Right lobe of liver (tissue), 6 donors: Measurements from ENCODE around the gene RGL2. TPM values are rescaled to one million over a fixed set of nuclear protein-coding genes. Genes with fewer than 3 reads are reported as not detected.
"Not testable (repeated sequence)": the region's sequence is repeated elsewhere in the genome, so short reads cannot be mapped to it uniquely, and the experiment has no call there.

Experiments used
- ATAC-seq, 4 donors: fragments of 200-7000 bp; cut with Tn5 transposase; one replicate each; pipeline ENCODE4 v1.9.1; 2020; ENCODE audit warnings: mild to moderate bottlenecking in 4 of 4, moderate library complexity in 4 of 4
- DNase-seq, 3 donors: peaks; one replicate each; pipeline ENCODE4 v3.0.0-alpha.2; 2020
- H3K27ac ChIP-seq, 3 donors: fragments of 200-600 bp; one replicate each; pipeline ENCODE4 v1.8.0; 2022
- H3K27me3 ChIP-seq, 2 donors: fragments of 200-600 bp; one replicate each; pipeline ENCODE4 v1.8.0; 2022
- H3K36me3 ChIP-seq, 4 donors: fragments of 200-600 bp; sonication (generic) in 1 of 4; one replicate each; pipeline versions ENCODE4 v1.5.1 to v1.8.0; 2017 to 2022; ENCODE audit warnings: control low read depth in 1 of 4
- H3K4me1 ChIP-seq, 4 donors: fragments of 200-600 bp; sonication (generic) in 1 of 4; one replicate each; pipeline versions ENCODE4 v1.5.1 to v1.8.0; 2017 to 2022; ENCODE audit warnings: control low read depth in 1 of 4
- H3K4me3 ChIP-seq, 3 donors: fragments of 200-600 bp; one replicate each; pipeline ENCODE4 v1.8.0; 2022
- H3K9me3 ChIP-seq, 4 donors: fragments of 200-600 bp; sonication (generic) in 1 of 4; one replicate each; pipeline versions ENCODE4 v1.5.1 to v1.8.0; 2017 to 2022; ENCODE audit warnings: control low read depth in 1 of 4
- CTCF ChIP-seq, 4 donors: fragments of 200-600 bp in 3 of 4; fragments of 450-650 bp in 1 of 4; IDR thresholded peaks; one replicate each; pipeline versions ENCODE4 v1.5.1 to v1.8.0; 2016 to 2022; ENCODE audit warnings: antibody characterized with exemption in 4 of 4, mild to moderate bottlenecking in 2 of 4
- POLR2A ChIP-seq: fragments of 450-650 bp; IDR thresholded peaks from one replicate; pipeline ENCODE4 v1.6.1; 2017; ENCODE audit warnings: antibody characterized with exemption, mild to moderate bottlenecking
- whole genome bisulfite sequencing: methylation state at CpG from one replicate; pipeline ENCODE4 v1.1.6; 2018; ENCODE audit warnings: low coverage, low lambda C conversion rate; ENCODE audit not compliant: insufficient coverage; ENCODE audit errors: missing lambda C conversion rate; 5-methylcytosine and 5-hydroxymethylcytosine counted together
- intact Hi-C, 2 donors: fragments of 100-400 bp; cut with DNase I; formaldehyde crosslinking; loops; one replicate each; pipeline versions ENCODE4 v1.11.2 to v1.14.1; 2022
- long read RNA-seq: library from polyadenylated mRNA; unstranded; transcript quantifications from one replicate; pipeline ENCODE4 v2.0.0, GENCODE V29; 2019
- total RNA-seq, 6 experiments: library from RNA; depleted of rRNA in 2 of 6; stranded (reverse); fragments of >200 nt in 2 of 6; fragmentation: NEBNext Ultra II Directional in 3 of 6; extraction: Animal tissue kit (Norgen Biotek cat#: 25700) in 3 of 6; gene quantifications; one replicate each; pipeline versions ENCODE4 v1.1.0 to v1.2.4, GENCODE V29; 2016 to 2023
- donor health status: DM: no; HTN: yes; CAD: no.
- donor health status: DM: no; HTN: no; CAD: no.
- donor health status: DM: no; HTN: no; CAD: no.
- donor health status: DM: no; HTN: yes; CAD: no.
- donor health status: DM: no; HTN: yes; CAD: no.

The RGL2 gene
- 10 to 100 TPM; 15.1 to 30.6 (median 23.3) TPM for total RNA-seq
- long read RNA-seq, partial matches to known transcripts, result 0 of 1 reads
- long read RNA-seq, other reads (novel, unspliced or antisense), result 0 of 1 reads

- DNase-seq (peak; percentile 85 to 91 (median 91)), ATAC-seq (peak; percentile 51 to 66 (median 58))
- WGBS, result 0% methylated on average over 17 of the region's 34 CpGs
- no peaks in the 10 kb centered on the region for H3K9me3 ChIP-seq
- peaks cover 0 to 25% (median 0%) of the 10 kb centered on the region in 4 donors for H3K36me3 ChIP-seq
- peaks cover 0 to 21% (median 4%) of the 10 kb centered on the region in 4 donors for H3K4me1 ChIP-seq
- TF ChIP-seq POLR2A (no peak), CTCF (IDR thresholded peaks at IDR 0.05) (no peak)
- H3K27ac ChIP-seq, result peak within 1 kb of the TSS; percentile 75 to 97 (median 93)
- intact Hi-C loops, result no loop called here
- peak within 1 kb of the TSS; percentile 67 to 95 (median 84) for H3K4me3 ChIP-seq
- no peaks in the 10 kb centered on the region for H3K27me3 ChIP-seq
These were observed at the start of gene RGL2 for GRCh38 chr6:33298773-33299236. RGL2 (minus strand) TSS chr6:33298942; CDS start chr6:33298610, 332 bp downstream.

- Histone ChIP-seq H3K4me3 (no peak overlapping the region), H3K36me3 (no peaks in the 10 kb centered on the region), H3K27me3 (no peaks in the 10 kb centered on the region), H3K9me3 (no peaks in the 10 kb centered on the region), H3K4me1 (no peaks in the 10 kb centered on the region), H3K27ac (no peak overlapping the region)
- WGBS, result 89% methylated on average over 4 of the region's 5 CpGs
- DNase-seq, result no peak
- TF ChIP-seq CTCF (IDR thresholded peaks at IDR 0.05), result no peak
- TF ChIP-seq POLR2A, result no peak
- no peak for ATAC-seq
- intact Hi-C loops, result no loop called here
These were observed 49.1 kb upstream of the RGL2 start for GRCh38 chr6:33347816-33348215.

- WGBS, result 90% methylated on average over 4 of the region's 5 CpGs
- DNase-seq, H3K27ac ChIP-seq, intact Hi-C loops, ATAC-seq, H3K4me3 ChIP-seq, H3K27me3 ChIP-seq, H3K36me3 ChIP-seq, H3K4me1 ChIP-seq, H3K9me3 ChIP-seq: not testable (repeated sequence)
These were observed 48.2 kb upstream of the RGL2 start for GRCh38 chr6:33346972-33347371.

GRCh38 chr6:33344701-33345697 is 46.3 kb upstream of the RGL2 start:
- TF ChIP-seq POLR2A, result no peak
- TF ChIP-seq CTCF (IDR thresholded peaks at IDR 0.05), result peak; percentile 56 to 63 (median 59)
- peak in 2 of 3 donors; percentile 35 to 55 for DNase-seq
- intact Hi-C loops, result no loop called here
- H3K4me3 ChIP-seq, result no peak overlapping the region
- H3K36me3 ChIP-seq, result no peaks in the 10 kb centered on the region
- no peak overlapping the region for H3K27ac ChIP-seq
- no peaks in the 10 kb centered on the region for H3K27me3 ChIP-seq
- H3K9me3 ChIP-seq, result no peaks in the 10 kb centered on the region
- peak; percentile 49 to 71 (median 67) for ATAC-seq
- no peaks in the 10 kb centered on the region for H3K4me1 ChIP-seq
- 18% methylated on average over 19 of the region's 22 CpGs for WGBS
